Parathyroid adenoma (tissue), 2 donors: ENCODE data around the gene BMPR1B.

Experiments
- H2AFZ ChIP-seq: fragments of 300-600 bp; sonication (generic); one replicate; pipeline ENCODE4 v1.7.0; 2017; ENCODE audit warnings: antibody characterized with exemption, mild to moderate bottlenecking
- H3K27ac ChIP-seq: fragments of 300-600 bp; sonication (generic); one replicate; pipeline ENCODE4 v1.7.0; 2017
- H3K27me3 ChIP-seq: fragments of 300-600 bp; sonication (generic); one replicate; pipeline ENCODE4 v1.7.0; 2017; ENCODE audit warnings: low read length; ENCODE audit not compliant: control insufficient read depth, insufficient read depth
- H3K36me3 ChIP-seq: fragments of 300-600 bp; sonication (generic); one replicate; pipeline ENCODE4 v1.7.0; 2017; ENCODE audit warnings: low read length; ENCODE audit not compliant: control insufficient read depth, insufficient read depth
- H3K4me1 ChIP-seq: fragments of 300-600 bp; sonication (generic); one replicate; pipeline ENCODE4 v1.7.0; 2017; ENCODE audit warnings: control low read depth
- H3K4me2 ChIP-seq: fragments of 300-600 bp; sonication (generic); one replicate; pipeline ENCODE4 v1.7.0; 2017; ENCODE audit warnings: low read length
- H3K4me3 ChIP-seq: fragments of 300-600 bp; sonication (generic); one replicate; pipeline ENCODE4 v1.7.0; 2017; ENCODE audit warnings: low read depth, low read length
- H3K79me2 ChIP-seq: fragments of 300-600 bp; sonication (generic); one replicate; pipeline ENCODE4 v1.7.0; 2017; ENCODE audit warnings: control low read depth
- H3K9ac ChIP-seq: fragments of 300-600 bp; sonication (generic); one replicate; pipeline ENCODE4 v1.7.0; 2017; ENCODE audit warnings: mild to moderate bottlenecking
- H3K9me3 ChIP-seq: fragments of 300-600 bp; sonication (generic); one replicate; pipeline ENCODE4 v1.7.0; 2017; ENCODE audit warnings: low read length; ENCODE audit not compliant: control insufficient read depth
- TF ChIP-seq, protein P1 (sequence below): fragments of 300-600 bp; sonication (generic); IDR thresholded peaks from one replicate; pipeline ENCODE4 v1.7.0; 2017; ENCODE audit warnings: antibody characterized with exemption, mild to moderate bottlenecking
- donor health status: primary hyperparathyroidism.

BMPR1B gene

DNA sequence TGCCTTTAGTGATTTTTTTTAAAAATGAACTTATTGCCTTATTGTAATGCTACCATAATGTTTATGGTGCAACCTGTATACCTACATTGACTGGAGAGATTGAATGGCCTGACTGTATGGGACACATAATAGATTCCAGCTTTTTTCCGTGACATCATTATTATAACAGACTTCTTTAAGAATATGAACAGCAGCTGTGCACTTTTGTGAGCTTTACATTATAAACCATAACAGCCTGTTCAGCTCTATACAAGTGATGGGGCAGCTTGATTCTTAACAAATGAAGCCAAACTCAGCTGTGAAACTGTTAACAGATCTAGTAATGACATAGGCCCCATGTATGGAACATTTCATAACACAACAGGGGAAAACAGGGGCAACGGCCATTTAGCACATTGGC, 187.0 kb downstream of the BMPR1B start:
- Histone ChIP-seq H3K27ac (no peak overlapping the region), H3K4me2 (no peak overlapping the region)

DNA sequence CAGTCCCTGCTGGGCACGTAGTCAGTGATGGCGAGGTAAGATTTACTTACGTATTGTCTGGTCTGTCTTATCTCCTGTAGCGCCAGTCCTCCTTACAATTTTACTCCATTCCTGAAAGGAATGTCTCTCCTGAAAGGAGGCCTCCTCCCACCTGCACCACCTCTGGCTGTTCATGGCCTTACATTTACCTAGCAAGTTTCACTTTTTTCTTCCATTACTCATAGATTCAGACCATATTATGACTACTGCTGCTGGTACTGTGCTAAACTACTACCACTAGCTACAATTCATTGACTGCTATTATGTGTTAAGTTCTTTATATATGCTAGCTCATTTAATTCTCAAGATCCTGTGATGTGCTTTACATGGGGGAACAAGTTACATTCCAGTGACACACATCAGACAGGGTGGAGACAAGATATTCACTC, 189.9 kb downstream of the BMPR1B start:
- H3K36me3 ChIP-seq, result no peaks in the 10 kb centered on the region

More for the DNA sequence above, 187.0 kb downstream of the BMPR1B start:
- no peak overlapping the region for H3K4me3 ChIP-seq
- no peaks in the 10 kb centered on the region for H3K27me3 ChIP-seq
- H3K9me3 ChIP-seq, result no peaks in the 10 kb centered on the region
- H3K4me1 ChIP-seq, result no peaks in the 10 kb centered on the region
- H3K79me2 ChIP-seq, result no peaks in the 10 kb centered on the region
- H2AFZ ChIP-seq, result no peak overlapping the region
- no peaks in the 10 kb centered on the region for H3K36me3 ChIP-seq
- TF ChIP-seq, protein P1, sequence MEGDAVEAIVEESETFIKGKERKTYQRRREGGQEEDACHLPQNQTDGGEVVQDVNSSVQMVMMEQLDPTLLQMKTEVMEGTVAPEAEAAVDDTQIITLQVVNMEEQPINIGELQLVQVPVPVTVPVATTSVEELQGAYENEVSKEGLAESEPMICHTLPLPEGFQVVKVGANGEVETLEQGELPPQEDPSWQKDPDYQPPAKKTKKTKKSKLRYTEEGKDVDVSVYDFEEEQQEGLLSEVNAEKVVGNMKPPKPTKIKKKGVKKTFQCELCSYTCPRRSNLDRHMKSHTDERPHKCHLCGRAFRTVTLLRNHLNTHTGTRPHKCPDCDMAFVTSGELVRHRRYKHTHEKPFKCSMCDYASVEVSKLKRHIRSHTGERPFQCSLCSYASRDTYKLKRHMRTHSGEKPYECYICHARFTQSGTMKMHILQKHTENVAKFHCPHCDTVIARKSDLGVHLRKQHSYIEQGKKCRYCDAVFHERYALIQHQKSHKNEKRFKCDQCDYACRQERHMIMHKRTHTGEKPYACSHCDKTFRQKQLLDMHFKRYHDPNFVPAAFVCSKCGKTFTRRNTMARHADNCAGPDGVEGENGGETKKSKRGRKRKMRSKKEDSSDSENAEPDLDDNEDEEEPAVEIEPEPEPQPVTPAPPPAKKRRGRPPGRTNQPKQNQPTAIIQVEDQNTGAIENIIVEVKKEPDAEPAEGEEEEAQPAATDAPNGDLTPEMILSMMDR, result no peak
- H3K9ac ChIP-seq, result no peak overlapping the region

DNA sequence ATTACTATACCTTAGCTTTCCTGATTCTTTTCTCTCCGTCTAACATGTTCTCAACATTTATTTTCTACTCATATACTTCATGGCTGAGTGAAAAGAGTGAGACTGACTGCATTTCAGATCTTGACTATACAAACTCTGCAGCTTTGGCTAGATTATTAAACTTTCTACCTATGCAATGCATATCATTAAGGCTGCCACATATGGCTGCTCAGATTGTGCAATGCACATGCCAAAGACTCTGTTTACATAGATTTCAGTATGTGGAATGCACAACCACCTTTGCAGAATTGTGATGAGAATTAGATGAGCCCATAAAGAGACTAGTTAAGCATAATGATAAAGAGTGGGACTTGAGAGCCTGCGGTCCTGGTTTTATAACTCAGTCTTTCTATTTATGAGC, 196.5 kb downstream of the BMPR1B start:
- no peaks in the 10 kb centered on the region for H3K36me3 ChIP-seq
- no peak overlapping the region for H2AFZ ChIP-seq
- H3K27ac ChIP-seq, result no peak overlapping the region
- no peaks in the 10 kb centered on the region for H3K79me2 ChIP-seq
- no peak overlapping the region for H3K9ac ChIP-seq
- TF ChIP-seq, protein P1, result no peak
- no peaks in the 10 kb centered on the region for H3K4me1 ChIP-seq
- no peaks in the 10 kb centered on the region for H3K9me3 ChIP-seq
- no peaks in the 10 kb centered on the region for H3K27me3 ChIP-seq
- H3K4me2 ChIP-seq, result no peak overlapping the region
- no peak overlapping the region for H3K4me3 ChIP-seq

More for the DNA sequence above, 189.9 kb downstream of the BMPR1B start:
- Histone ChIP-seq H3K79me2 (no peaks in the 10 kb centered on the region), H2AFZ (no peak overlapping the region), H3K9ac (no peak overlapping the region), H3K27me3 (no peaks in the 10 kb centered on the region), H3K4me1 (no peaks in the 10 kb centered on the region), H3K4me2 (no peak overlapping the region), H3K27ac (no peak overlapping the region), H3K4me3 (no peak overlapping the region), H3K9me3 (no peaks in the 10 kb centered on the region)
- TF ChIP-seq, protein P1, result no peak

DNA sequence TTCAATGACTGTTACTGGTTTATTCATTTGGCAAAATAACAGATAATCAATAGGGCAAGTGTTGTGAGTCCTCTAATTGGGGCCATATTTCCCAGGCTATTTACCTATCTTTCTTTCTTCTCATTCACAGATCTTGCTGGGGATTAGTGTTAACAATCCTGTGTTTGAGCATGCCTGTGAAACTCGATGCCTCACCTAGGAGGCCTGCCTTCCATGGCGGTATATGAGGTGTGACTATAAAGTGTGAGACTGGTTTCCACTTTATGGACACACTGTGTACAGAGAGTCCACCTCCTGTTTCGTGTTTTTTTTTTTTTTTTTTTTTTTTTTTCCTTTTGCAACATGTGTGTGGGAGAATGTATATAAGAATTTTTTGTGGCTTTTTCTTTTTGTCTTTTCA, 199.3 kb downstream of the BMPR1B start:
- TF ChIP-seq, protein P1, result no peak
- Histone ChIP-seq H3K27me3 (no peaks in the 10 kb centered on the region), H3K9ac (no peak overlapping the region), H3K27ac (no peak overlapping the region), H3K36me3 (no peaks in the 10 kb centered on the region), H3K4me3 (no peak overlapping the region), H3K9me3 (no peaks in the 10 kb centered on the region), H2AFZ (no peak overlapping the region), H3K79me2 (no peaks in the 10 kb centered on the region), H3K4me1 (no peaks in the 10 kb centered on the region), H3K4me2 (no peak overlapping the region)

DNA sequence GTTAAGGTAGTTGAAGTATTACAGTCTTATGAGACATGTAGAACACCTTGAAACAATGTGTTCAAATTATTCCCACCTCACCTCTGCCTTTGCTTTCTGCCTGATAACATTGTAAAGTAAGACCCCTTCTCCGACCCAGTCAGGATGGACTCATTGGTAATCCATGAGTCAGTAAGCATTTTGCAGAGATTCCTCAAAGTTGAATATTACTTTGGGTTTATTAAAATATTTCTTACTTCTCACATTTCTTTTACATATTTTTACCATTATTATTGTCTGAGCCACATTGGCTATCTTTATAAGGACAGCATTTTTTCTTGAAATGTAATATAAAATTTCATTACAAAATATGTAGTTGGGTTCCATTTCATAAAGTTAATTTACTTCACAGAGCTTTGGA, 201.6 kb downstream of the BMPR1B start:
- no peak overlapping the region for H3K4me2 ChIP-seq
- H3K79me2 ChIP-seq, result no peaks in the 10 kb centered on the region

More for the DNA sequence above, 201.6 kb downstream of the BMPR1B start:
- Histone ChIP-seq H3K9me3 (no peaks in the 10 kb centered on the region), H3K4me1 (no peaks in the 10 kb centered on the region), H3K36me3 (no peaks in the 10 kb centered on the region), H3K27ac (no peak overlapping the region), H3K9ac (no peak overlapping the region), H3K4me3 (no peak overlapping the region), H2AFZ (no peak overlapping the region), H3K27me3 (no peaks in the 10 kb centered on the region)
- TF ChIP-seq, protein P1, result no peak
